ENCODE measurements around the gene ATG9B. TPM values are rescaled to one million over a fixed set of nuclear protein-coding genes. Genes with fewer than 3 reads are reported as not detected.

The ATG9B gene
- total RNA-seq, 6 experiments from 2014 or later, result 0.11 to 0.94 (median 0.18) TPM

- Mint-ChIP-seq H3K27me3 (ENCODE audit: insufficient read depth) (peaks cover 13% of the 10 kb centered on the region), H3K36me3 (ENCODE audit: low read depth) (no peaks in the 10 kb centered on the region), H3K4me1 (ENCODE audit: low read depth) (peaks cover 11% of the 10 kb centered on the region), H3K27ac (no peak overlapping the region), H3K9me3 (no peaks in the 10 kb centered on the region), H3K4me3 (no peak overlapping the region)
- no peak for TF ChIP-seq CTCF (IDR thresholded peaks at IDR 0.05)
- no peak for DNase-seq
These were observed 17.5 kb downstream of the ATG9B start for GRCh38 chr7:151006590-151007300.

- H3K4me3 Mint-ChIP-seq, result no peak overlapping the region
- peaks cover 19% of the 10 kb centered on the region for H3K27me3 Mint-ChIP-seq (ENCODE audit: insufficient read depth)
These were observed 18.7 kb downstream of the ATG9B start for GRCh38 chr7:151005566-151005965.

GRCh38 chr7:151003572-151003971 lies 20.7 kb downstream of the ATG9B start:
- H3K4me3 Mint-ChIP-seq, result no peak overlapping the region
- no peaks in the 10 kb centered on the region for H3K4me1 Mint-ChIP-seq (ENCODE audit: low read depth)
- H3K36me3 Mint-ChIP-seq (ENCODE audit: low read depth), result no peaks in the 10 kb centered on the region
- peaks cover 20% of the 10 kb centered on the region for H3K27me3 Mint-ChIP-seq (ENCODE audit: insufficient read depth)
- DNase-seq, result no peak
- no peak for TF ChIP-seq CTCF (IDR thresholded peaks at IDR 0.05)
- H3K27ac Mint-ChIP-seq, result no peak overlapping the region
- no peaks in the 10 kb centered on the region for H3K9me3 Mint-ChIP-seq

More at GRCh38 chr7:151005566-151005965, 18.7 kb downstream of the ATG9B start:
- Mint-ChIP-seq H3K27ac (no peak overlapping the region), H3K4me1 (ENCODE audit: low read depth) (peaks cover 4% of the 10 kb centered on the region; the same call in 1 of the 2 replicates), H3K36me3 (ENCODE audit: low read depth) (no peaks in the 10 kb centered on the region), H3K9me3 (no peaks in the 10 kb centered on the region)
- TF ChIP-seq CTCF (IDR thresholded peaks at IDR 0.05), result no peak
- no peak for DNase-seq

- no peak overlapping the region for H3K4me3 Mint-ChIP-seq
- H3K36me3 Mint-ChIP-seq (ENCODE audit: low read depth), result no peaks in the 10 kb centered on the region
- H3K4me1 Mint-ChIP-seq (ENCODE audit: low read depth), result no peaks in the 10 kb centered on the region
- no peak for TF ChIP-seq CTCF (IDR thresholded peaks at IDR 0.05)
- no peak overlapping the region for H3K27ac Mint-ChIP-seq
- H3K9me3 Mint-ChIP-seq, result no peaks in the 10 kb centered on the region
- H3K27me3 Mint-ChIP-seq (ENCODE audit: insufficient read depth), result peaks cover 27% of the 10 kb centered on the region
- no peak for DNase-seq
These were observed 22.7 kb downstream of the ATG9B start for GRCh38 chr7:151001546-151001945.

GRCh38 chr7:151000897-151001495 lies 23.3 kb downstream of the ATG9B start:
- peaks cover 22% of the 10 kb centered on the region for H3K27me3 Mint-ChIP-seq (ENCODE audit: insufficient read depth)
- H3K27ac Mint-ChIP-seq, result no peak overlapping the region
- TF ChIP-seq CTCF (IDR thresholded peaks at IDR 0.05), result no peak
- no peaks in the 10 kb centered on the region for H3K9me3 Mint-ChIP-seq
- no peaks in the 10 kb centered on the region for H3K4me1 Mint-ChIP-seq (ENCODE audit: low read depth)
- H3K36me3 Mint-ChIP-seq (ENCODE audit: low read depth), result no peaks in the 10 kb centered on the region
- H3K4me3 Mint-ChIP-seq, result no peak overlapping the region
- DNase-seq, result no peak
